ENCODE results near the gene C3AR1. TPM values are rescaled to one million over a fixed set of nuclear protein-coding genes. Genes with fewer than 3 reads are reported as not detected.
A peak's percentile ranks its signal among the peaks of the same experiment; 100 is the strongest.

Gene C3AR1
- total RNA-seq, 4 donors from 2014 or later, result 0.79 to 2.0 (median 1.3) TPM

DNA sequence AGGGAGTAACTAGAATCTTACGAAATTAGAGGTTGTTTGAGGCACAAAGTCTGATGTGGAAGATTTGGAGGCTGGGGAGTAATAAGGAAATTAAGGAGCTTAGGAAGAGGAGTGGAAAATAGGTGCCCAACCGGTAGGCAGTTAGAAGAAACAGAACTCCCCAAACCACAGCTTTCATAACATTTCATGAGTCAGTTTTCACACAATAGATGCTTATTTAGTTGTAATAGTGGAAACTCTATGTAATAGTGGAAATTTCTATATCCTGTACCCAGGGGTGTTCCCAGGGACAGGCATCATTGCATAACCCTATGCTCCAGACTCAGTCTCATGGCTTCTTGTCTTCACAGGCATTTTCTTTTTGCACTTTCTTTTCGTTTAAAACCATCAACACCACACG, 8.3 kb downstream of the C3AR1 start:
- 63% methylated on average over 4 of the region's 4 CpGs for WGBS
- no peak overlapping the region for H3K4me3 ChIP-seq
- H3K27me3 ChIP-seq, result no peaks in the 10 kb centered on the region
- TF ChIP-seq POLR2AphosphoS5 (IDR thresholded peaks at IDR 0.05), result peak in 1 of 3 donors; percentile 49
- no peak for TF ChIP-seq EP300 (IDR thresholded peaks at IDR 0.05)
- TF ChIP-seq, protein P1, sequence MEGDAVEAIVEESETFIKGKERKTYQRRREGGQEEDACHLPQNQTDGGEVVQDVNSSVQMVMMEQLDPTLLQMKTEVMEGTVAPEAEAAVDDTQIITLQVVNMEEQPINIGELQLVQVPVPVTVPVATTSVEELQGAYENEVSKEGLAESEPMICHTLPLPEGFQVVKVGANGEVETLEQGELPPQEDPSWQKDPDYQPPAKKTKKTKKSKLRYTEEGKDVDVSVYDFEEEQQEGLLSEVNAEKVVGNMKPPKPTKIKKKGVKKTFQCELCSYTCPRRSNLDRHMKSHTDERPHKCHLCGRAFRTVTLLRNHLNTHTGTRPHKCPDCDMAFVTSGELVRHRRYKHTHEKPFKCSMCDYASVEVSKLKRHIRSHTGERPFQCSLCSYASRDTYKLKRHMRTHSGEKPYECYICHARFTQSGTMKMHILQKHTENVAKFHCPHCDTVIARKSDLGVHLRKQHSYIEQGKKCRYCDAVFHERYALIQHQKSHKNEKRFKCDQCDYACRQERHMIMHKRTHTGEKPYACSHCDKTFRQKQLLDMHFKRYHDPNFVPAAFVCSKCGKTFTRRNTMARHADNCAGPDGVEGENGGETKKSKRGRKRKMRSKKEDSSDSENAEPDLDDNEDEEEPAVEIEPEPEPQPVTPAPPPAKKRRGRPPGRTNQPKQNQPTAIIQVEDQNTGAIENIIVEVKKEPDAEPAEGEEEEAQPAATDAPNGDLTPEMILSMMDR (IDR thresholded peaks at IDR 0.05), result no peak
- no peak for TF ChIP-seq POLR2A (IDR thresholded peaks at IDR 0.05)
- peaks cover 28% of the 10 kb centered on the region for H3K36me3 ChIP-seq
- H3K27ac ChIP-seq, result no peak overlapping the region
- H3K4me1 ChIP-seq, result no peaks in the 10 kb centered on the region
- no peaks in the 10 kb centered on the region for H3K9me3 ChIP-seq
- DNase-seq (ENCODE audit: low spot score in 2 of 2), result no peak

- peaks cover 34% of the 10 kb centered on the region for H3K36me3 ChIP-seq
- no peak overlapping the region for H3K27ac ChIP-seq
- DNase-seq (ENCODE audit: low spot score in 2 of 2), result no peak
- 52% methylated on average over 2 of the region's 2 CpGs for WGBS
- no peak for TF ChIP-seq EP300 (IDR thresholded peaks at IDR 0.05)
- TF ChIP-seq POLR2AphosphoS5 (IDR thresholded peaks at IDR 0.05), result no peak
- TF ChIP-seq POLR2A (IDR thresholded peaks at IDR 0.05), result no peak
- TF ChIP-seq, protein P1 (IDR thresholded peaks at IDR 0.05), result no peak
- H3K9me3 ChIP-seq, result no peaks in the 10 kb centered on the region
- H3K4me3 ChIP-seq, result no peak overlapping the region
- H3K27me3 ChIP-seq, result no peaks in the 10 kb centered on the region
- H3K4me1 ChIP-seq, result no peaks in the 10 kb centered on the region
Measured at GRCh38 chr12:8057306-8057705, 8.9 kb downstream of the C3AR1 start.

DNA sequence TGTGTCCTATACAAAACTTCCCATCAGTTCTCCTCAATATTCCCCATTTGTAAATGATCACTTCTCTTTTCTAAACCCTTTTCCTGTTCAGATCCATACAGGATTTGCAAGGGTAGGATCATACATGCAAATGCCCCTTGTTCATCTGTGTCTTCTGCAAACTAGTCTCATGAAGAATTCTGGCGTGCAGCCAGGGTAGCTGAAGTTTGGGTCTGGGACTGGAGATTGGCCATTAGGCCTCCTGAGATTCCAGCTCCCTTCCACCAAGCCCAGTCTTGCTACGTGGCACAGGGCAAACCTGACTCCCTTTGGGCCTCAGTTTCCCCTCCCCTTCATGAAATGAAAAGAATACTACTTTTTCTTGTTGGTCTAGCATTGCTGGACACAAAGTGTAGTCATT, 11.3 kb downstream of the C3AR1 start:
- Histone ChIP-seq H3K4me3 (no peak overlapping the region), H3K9me3 (no peaks in the 10 kb centered on the region), H3K36me3 (peaks cover 56% of the 10 kb centered on the region), H3K4me1 (no peaks in the 10 kb centered on the region), H3K27me3 (no peaks in the 10 kb centered on the region), H3K27ac (no peak overlapping the region)
- TF ChIP-seq, protein P1 (IDR thresholded peaks at IDR 0.05), result no peak
- TF ChIP-seq POLR2A (IDR thresholded peaks at IDR 0.05) (no peak), POLR2AphosphoS5 (IDR thresholded peaks at IDR 0.05) (no peak), EP300 (IDR thresholded peaks at IDR 0.05) (no peak)
- WGBS, result 89% methylated on average over 2 of the region's 2 CpGs
- no peak for DNase-seq (ENCODE audit: low spot score in 2 of 2)

DNA sequence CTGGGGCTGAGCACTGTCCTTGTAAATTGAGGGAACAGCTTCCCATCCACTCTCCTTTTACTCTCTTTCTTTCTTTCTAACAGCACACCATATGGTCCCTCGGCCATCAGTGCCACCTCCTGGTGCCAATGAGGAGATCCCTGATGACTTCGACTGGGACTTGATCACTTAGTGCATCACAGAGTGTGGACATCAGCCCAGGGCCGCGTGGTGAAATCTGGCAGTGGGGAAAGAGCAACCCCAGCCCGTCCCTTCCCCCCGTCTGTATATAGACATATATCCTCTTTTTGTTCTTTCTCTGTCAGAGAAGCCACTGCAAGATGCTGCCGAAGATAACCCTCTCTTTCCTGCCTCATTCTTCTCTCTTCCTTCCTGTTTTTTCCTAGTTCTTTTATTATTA, 13.5 kb downstream of the C3AR1 start:
- WGBS, result 72% methylated on average over 7 of the region's 7 CpGs
- peaks cover 78% of the 10 kb centered on the region for H3K36me3 ChIP-seq
- no peak overlapping the region for H3K27ac ChIP-seq

DNA sequence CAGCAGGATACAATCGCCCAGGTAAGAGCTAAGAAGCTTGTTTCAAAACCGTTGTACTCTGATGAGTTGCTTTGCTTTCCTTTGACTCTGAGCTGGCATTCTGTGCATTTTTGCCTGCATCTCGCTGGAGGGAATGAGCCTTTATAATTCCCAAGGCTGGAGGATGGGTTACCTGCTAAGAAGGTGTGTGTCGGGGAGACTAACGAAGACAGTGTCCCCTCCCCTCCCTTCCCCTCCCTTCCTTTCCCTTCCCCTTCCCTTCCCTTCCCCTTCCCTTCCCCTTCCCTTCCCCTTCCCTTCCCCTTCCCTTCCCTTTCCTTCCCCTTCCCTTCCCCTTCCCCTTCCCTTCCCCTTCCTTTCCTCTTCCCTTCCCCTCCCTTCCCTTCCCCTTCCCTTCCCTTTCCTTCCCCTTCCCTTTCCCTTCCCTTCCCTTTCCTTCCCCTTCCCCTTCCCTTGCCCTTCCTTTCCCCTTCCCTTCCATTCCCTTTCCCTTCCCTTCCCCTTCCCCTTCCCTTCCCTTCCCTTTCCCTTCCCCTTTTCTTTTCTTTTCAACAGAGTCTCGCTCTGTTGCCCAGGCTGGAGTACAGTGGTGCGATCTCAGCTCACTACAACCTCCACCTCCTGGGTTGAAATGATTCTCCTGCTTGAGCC, 15.4 kb downstream of the C3AR1 start:
- H3K4me3 ChIP-seq, result no peak overlapping the region
- H3K9me3 ChIP-seq, result no peaks in the 10 kb centered on the region
- TF ChIP-seq, protein P1 (IDR thresholded peaks at IDR 0.05), result no peak
- TF ChIP-seq POLR2AphosphoS5 (IDR thresholded peaks at IDR 0.05) (no peak), POLR2A (IDR thresholded peaks at IDR 0.05) (no peak), EP300 (IDR thresholded peaks at IDR 0.05) (no peak)
- no peak for DNase-seq (ENCODE audit: low spot score in 2 of 2)
- no peak overlapping the region for H3K27ac ChIP-seq
- no peaks in the 10 kb centered on the region for H3K27me3 ChIP-seq
- H3K36me3 ChIP-seq, result peaks cover 92% of the 10 kb centered on the region
- H3K4me1 ChIP-seq, result peaks cover 4% of the 10 kb centered on the region
- 90% methylated on average over 7 of the region's 7 CpGs for WGBS

More for the DNA sequence above, 13.5 kb downstream of the C3AR1 start:
- TF ChIP-seq EP300 (IDR thresholded peaks at IDR 0.05) (no peak), POLR2AphosphoS5 (IDR thresholded peaks at IDR 0.05) (no peak), POLR2A (IDR thresholded peaks at IDR 0.05) (no peak)
- TF ChIP-seq, protein P1 (IDR thresholded peaks at IDR 0.05), result no peak
- no peak for DNase-seq (ENCODE audit: low spot score in 2 of 2)
- Histone ChIP-seq H3K4me1 (no peaks in the 10 kb centered on the region), H3K27me3 (no peaks in the 10 kb centered on the region), H3K9me3 (no peaks in the 10 kb centered on the region), H3K4me3 (no peak overlapping the region)
